SK-N-SH (cell line): ENCODE measurements around the gene CERS6. TPM values are rescaled to one million over a fixed set of nuclear protein-coding genes. Genes with fewer than 3 reads are reported as not detected.
A peak's percentile ranks its signal among the peaks of the same experiment; 100 is the strongest.

Experiments used
- CTCF ChIA-PET: fragments of 300-600, 350-600 bp; formaldehyde crosslinking; extraction: SDS; loops from one replicate; lab custom pipeline; 2021; lab: Yijun Ruan, JAX
- POLR2A ChIA-PET: fragments of 350-600 bp; sonication (Branson Sonifier 250); formaldehyde crosslinking; extraction: SDS; loops from one replicate; lab custom pipeline; 2020; ENCODE audit warnings: antibody characterized with exemption, inconsistent platforms; lab: Yijun Ruan, JAX
- DNase-seq: peaks from one replicate; pipeline ENCODE4 v3.0.0; 2012
- H2AFZ ChIP-seq: fragments of 200-600 bp; sonication (generic); 2 replicates; pipeline ENCODE4 v1.8.1; 2016; ENCODE audit warnings: antibody characterized with exemption, mild to moderate bottlenecking, low read depth
- H3F3A ChIP-seq: fragments of 200-600 bp; sonication (generic); replicated peaks from 2 replicates; pipeline ENCODE3; 2016; ENCODE audit warnings: antibody characterized with exemption, mild to moderate bottlenecking; ENCODE audit not compliant: insufficient read depth
- H3K27ac ChIP-seq, 2 experiments: fragments of 200-500 bp in 1 of 2; fragments of 200-600 bp in 1 of 2; sonication (Bioruptor generic) in 1 of 2; sonication (generic), shearing (Covaris generic) in 1 of 2; 2 replicates each; pipeline versions ENCODE4 v1.5.1 to v1.6.1; 2014 to 2016; ENCODE audit warnings: low read depth in 2 of 2, inconsistent platforms in 1 of 2, low read length in 1 of 2, mild to moderate bottlenecking in 1 of 2, mixed read lengths in 1 of 2
- H3K27me3 ChIP-seq: fragments of 200-600 bp; sonication (generic), shearing (Covaris generic); 2 replicates; pipeline ENCODE4 v1.6.1; 2016; ENCODE audit warnings: mixed run types; ENCODE audit not compliant: insufficient read depth
- H3K36me3 ChIP-seq, 2 experiments: fragments of 200-500 bp in 1 of 2; fragments of 200-600 bp in 1 of 2; sonication (Bioruptor generic) in 1 of 2; sonication (generic) in 1 of 2; replicated peaks in 1 of 2; 2 replicates each; pipeline versions ENCODE3 to v1.5.1; 2014 to 2016; ENCODE audit warnings: low read length in 1 of 2, mild to moderate bottlenecking in 1 of 2; ENCODE audit not compliant: insufficient read depth in 2 of 2, control insufficient read depth in 1 of 2
- H3K4me1 ChIP-seq, 2 experiments: fragments of 200-500 bp in 1 of 2; fragments of 200-600 bp in 1 of 2; sonication (Bioruptor generic) in 1 of 2; sonication (generic), shearing (Covaris generic) in 1 of 2; 2 replicates each; pipeline versions ENCODE4 v1.5.1 to v1.6.1; 2014 to 2016; ENCODE audit warnings: low read depth in 1 of 2, low read length in 1 of 2, mixed run types in 1 of 2; ENCODE audit not compliant: insufficient read depth in 2 of 2, control insufficient read depth in 1 of 2
- H3K4me2 ChIP-seq: fragments of 200-600 bp; sonication (generic), shearing (Covaris generic); 2 replicates; pipeline ENCODE4 v1.6.1; 2017; ENCODE audit warnings: mixed run types
- H3K4me3 ChIP-seq, 2 experiments: fragments of 200-500 bp in 1 of 2; fragments of 200-600 bp in 1 of 2; sonication (Bioruptor generic) in 1 of 2; sonication (generic), shearing (Covaris generic) in 1 of 2; 2 replicates each; pipeline versions ENCODE4 v1.5.1 to v1.8.1; 2014 to 2016; ENCODE audit warnings: low read depth in 2 of 2, inconsistent platforms in 1 of 2, low read length in 1 of 2, mild to moderate bottlenecking in 1 of 2, mixed read lengths in 1 of 2, moderate library complexity in 1 of 2
- H3K79me2 ChIP-seq: fragments of 200-600 bp; sonication (generic); 2 replicates; pipeline ENCODE4 v1.8.1; 2017; ENCODE audit warnings: mild to moderate bottlenecking; ENCODE audit not compliant: insufficient read depth
- H3K9ac ChIP-seq: fragments of 200-600 bp; sonication (generic); 2 replicates; pipeline ENCODE4 v1.6.1; 2017; ENCODE audit warnings: mixed run types
- H3K9me2 ChIP-seq: fragments of 200-600 bp; sonication (generic); 2 replicates; pipeline ENCODE4 v1.6.1; 2017; ENCODE audit warnings: mixed run types
- H3K9me3 ChIP-seq: fragments of 200-600 bp; sonication (generic); 2 replicates; pipeline ENCODE4 v1.6.1; 2017; ENCODE audit warnings: mixed run types, mild to moderate bottlenecking, moderate library complexity
- H4K20me1 ChIP-seq: fragments of 200-600 bp; sonication (generic); 2 replicates; pipeline ENCODE4 v1.6.1; 2017; ENCODE audit warnings: mild to moderate bottlenecking, mixed run types; ENCODE audit not compliant: insufficient read depth
- CHD2 ChIP-seq: fragments of 150-350 bp; IDR thresholded peaks from 2 replicates; pipeline ENCODE4 v1.6.1; 2018; ENCODE audit warnings: low read length; ENCODE audit not compliant: partially characterized antibody
- FOXJ3 ChIP-seq: sonication (generic); formaldehyde crosslinking; IDR thresholded peaks from 2 replicates; pipeline ENCODE4 v1.5.1; 2020; ENCODE audit warnings: mild to moderate bottlenecking, missing genetic modification reagents
- PBX3 ChIP-seq: IDR thresholded peaks from 2 replicates; pipeline ENCODE4; 2012
- REST ChIP-seq: IDR thresholded peaks from 2 replicates; pipeline ENCODE4 v1.6.1; 2012; ENCODE audit warnings: mild to moderate bottlenecking, low read depth, low read length, moderate library complexity
- RFX5 ChIP-seq: IDR thresholded peaks from 2 replicates; pipeline ENCODE4 v1.6.1; 2012; ENCODE audit warnings: mild to moderate bottlenecking, improper control_type of control experiment, low read length
- TCF12 ChIP-seq: IDR thresholded peaks from 2 replicates; pipeline ENCODE4 v1.4.0; 2012
- USF2 ChIP-seq: fragments of 150-350 bp; IDR thresholded peaks from 2 replicates; pipeline ENCODE4 v1.6.1; 2017; ENCODE audit warnings: antibody characterized with exemption, low read length, low read depth, borderline replicate concordance
- WGBS: methylation state at CpG from one replicate; pipeline ENCODE4 v1.1.6; 2017; ENCODE audit warnings: low lambda C conversion rate; 5-methylcytosine and 5-hydroxymethylcytosine counted together
- polyA plus RNA-seq, 3 experiments: library from polyadenylated mRNA; depleted of rRNA; stranded (reverse); fragments of >200 nt; gene quantifications; 2 replicates each; pipeline ENCODE4 v1.2.3, GENCODE V29; 2012

The CERS6 gene
- polyA plus RNA-seq, 1 of the 3 experiments (the other 2 are of a cell fraction), result 1.8 TPM

- TF ChIP-seq USF2 (no peak), FOXJ3 (CRISPR knock-in tag) (no peak), RFX5 (no peak), PBX3 (0 out of 2 replicates have a peak, but pooled peaks have one; percentile 11), TCF12 (peak; percentile 23; the same call in 1 of the 2 replicates)
- Histone ChIP-seq H3K9me2 (no peaks in the 10 kb centered on the region), H3F3A (no peaks in the 10 kb centered on the region), H3K4me2 (no peak overlapping the region), H3K9ac (no peak overlapping the region), H3K27me3 (no peaks in the 10 kb centered on the region), H2AFZ (no peak overlapping the region), H3K27ac (no peak overlapping the region), H3K79me2 (no peaks in the 10 kb centered on the region), H4K20me1 (no peaks in the 10 kb centered on the region), H3K36me3 (peaks cover 0 to 5% of the 10 kb centered on the region in 2 experiments), H3K9me3 (no peaks in the 10 kb centered on the region), H3K4me3 (no peak overlapping the region), H3K4me1 (peaks cover 2 to 7% of the 10 kb centered on the region in 2 experiments; a peak in 2 of 4 replicates)
- WGBS, result 48% methylated on average over 2 of the region's 2 CpGs
- ChIA-PET POLR2A (no interaction called here), CTCF (no interaction called here)
- no peak for DNase-seq
Measured at GRCh38 chr2:168770796-168771195, 314.7 kb downstream of the CERS6 start.

- H3K27ac ChIP-seq, result no peak overlapping the region
- H3K4me1 ChIP-seq, result peaks cover 0 to 7% of the 10 kb centered on the region in 2 experiments; a peak in 1 of 4 replicates
- DNase-seq, result no peak
- POLR2A ChIA-PET, result no interaction called here
- no peaks in the 10 kb centered on the region for H3K9me3 ChIP-seq
- 100% methylated on average over 1 of the region's 1 CpG for WGBS
- no peak overlapping the region for H2AFZ ChIP-seq
- TF ChIP-seq CHD2 (no peak), REST (no peak)
- no peak overlapping the region for H3K9ac ChIP-seq
- H3K4me2 ChIP-seq, result no peak overlapping the region
- no peaks in the 10 kb centered on the region for H3K9me2 ChIP-seq
- H4K20me1 ChIP-seq, result no peaks in the 10 kb centered on the region
- no peaks in the 10 kb centered on the region for H3K79me2 ChIP-seq
- H3K36me3 ChIP-seq, result peaks cover 0 to 3% of the 10 kb centered on the region in 2 experiments
- H3F3A ChIP-seq, result no peaks in the 10 kb centered on the region
- CTCF ChIA-PET, result interaction anchor here (0.6 to 1.7 kb wide), 3 partner anchors 66 to 149 kb away, joined by 3 read pairs; no protein-coding TSS in a partner anchor
- H3K4me3 ChIP-seq, result no peak overlapping the region
- no peaks in the 10 kb centered on the region for H3K27me3 ChIP-seq
Measured at GRCh38 chr2:168772704-168773103, 316.6 kb downstream of the CERS6 start.
